OCI-LY3 (cell line): Measurements from ENCODE around the gene STAT6.

Experiments
- H2AFZ ChIP-seq: fragments of 200-600, 300-600 bp; shearing (Covaris generic); 2 replicates; pipeline ENCODE4 v1.6.0; 2014; ENCODE audit warnings: antibody characterized with exemption, low read depth, low read length
- H3K27ac ChIP-seq: fragments of 200-600, 300-600 bp; sonication (generic); 2 replicates; pipeline ENCODE4 v1.5.1; 2014; ENCODE audit warnings: mild to moderate bottlenecking, low read length, moderate library complexity, mixed read lengths
- H3K27me3 ChIP-seq: fragments of 200-600, 300-600 bp; sonication (generic); 2 replicates; pipeline ENCODE4 v1.6.1; 2014; ENCODE audit warnings: low read depth, low read length, mixed read lengths
- H3K36me3 ChIP-seq: fragments of 200-600, 300-600 bp; sonication (generic); replicated peaks from 2 replicates; pipeline ENCODE3; 2014; ENCODE audit warnings: low read depth, low read length, mixed read lengths
- H3K4me1 ChIP-seq: fragments of 300-600, 200-600 bp; sonication (generic); 2 replicates; pipeline ENCODE4 v1.6.1; 2014; ENCODE audit warnings: low read length, mixed read lengths
- H3K4me2 ChIP-seq: fragments of 200-600, 300-600 bp; sonication (generic); 2 replicates; pipeline ENCODE4 v1.6.1; 2014; ENCODE audit warnings: low read length, mixed read lengths
- H3K4me3 ChIP-seq: fragments of 300-600, 200-600 bp; sonication (generic); 2 replicates; pipeline ENCODE4 v1.5.1; 2014; ENCODE audit warnings: antibody characterized with exemption, mild to moderate bottlenecking, low read length, moderate library complexity
- H3K79me2 ChIP-seq: fragments of 300-600, 200-600 bp; shearing (Covaris generic); 2 replicates; pipeline ENCODE4 v1.6.1; 2014; ENCODE audit warnings: mild to moderate bottlenecking, low read length, mixed read lengths
- H3K9ac ChIP-seq: fragments of 300-600, 200-600 bp; shearing (Covaris generic); 2 replicates; pipeline ENCODE4 v1.6.0; 2014; ENCODE audit warnings: mild to moderate bottlenecking, low read length, moderate library complexity
- H3K9me3 ChIP-seq: fragments of 200-600, 300-600 bp; shearing (Covaris generic); 2 replicates; pipeline ENCODE4 v1.6.1; 2014; ENCODE audit warnings: low read length, mixed read lengths; ENCODE audit not compliant: insufficient read depth
- H4K20me1 ChIP-seq: fragments of 200-600, 300-600 bp; sonication (generic); 2 replicates; pipeline ENCODE4 v1.6.1; 2016; ENCODE audit warnings: low read length, mixed read lengths; ENCODE audit not compliant: insufficient read depth
- CTCF ChIP-seq: fragments of 200-600, 300-600 bp; sonication (generic); IDR thresholded peaks from 2 replicates; pipeline ENCODE4 v1.5.1; 2014; ENCODE audit warnings: antibody characterized with exemption, low read length, low read depth
- EZH2phosphoT487 ChIP-seq: fragments of 200-600 bp; shearing (Covaris generic); IDR thresholded peaks from 2 replicates; pipeline ENCODE4 v1.6.1; 2018; ENCODE audit warnings: antibody characterized with exemption, mixed run types, low read depth

The STAT6 gene

DNA sequence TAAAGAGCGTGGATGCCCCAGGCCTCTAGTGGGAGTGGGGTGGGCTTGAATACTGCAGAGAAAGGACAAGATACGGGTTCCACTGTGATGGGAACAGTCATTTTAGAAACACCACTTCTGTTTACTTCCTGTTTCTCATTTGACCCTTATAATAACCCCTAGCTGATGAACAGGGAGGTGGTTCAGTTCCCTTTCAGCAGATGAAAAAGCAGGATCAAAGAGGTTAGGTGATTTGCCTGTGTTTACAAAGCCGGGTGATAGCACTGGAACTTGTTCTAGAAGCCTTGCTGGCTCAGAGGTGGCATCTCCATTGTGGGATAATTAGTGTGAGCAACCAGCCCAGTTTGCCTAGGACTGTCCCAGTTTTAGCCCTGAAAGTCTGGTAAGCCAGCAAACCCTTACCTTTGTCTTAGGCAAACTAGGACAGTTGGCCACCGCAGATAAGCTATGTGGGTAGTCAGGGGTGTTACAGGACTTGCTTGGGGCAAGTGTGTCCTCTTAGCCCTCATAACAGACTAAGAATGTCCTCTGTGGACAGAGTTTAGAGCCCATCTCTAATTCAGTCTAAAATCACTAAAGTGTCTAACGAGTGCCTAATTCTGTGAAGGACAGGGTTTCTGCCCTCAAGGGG lies 43.8 kb upstream of the STAT6 start:
- peak overlapping the region; percentile 33 for H3K4me2 ChIP-seq
- H3K27ac ChIP-seq = no peak overlapping the region
- H3K27me3 ChIP-seq = no peaks in the 10 kb centered on the region
- H3K4me3 ChIP-seq = no peak overlapping the region
- H3K4me1 ChIP-seq = peaks cover 20% of the 10 kb centered on the region
- H4K20me1 ChIP-seq = no peaks in the 10 kb centered on the region
- H3K79me2 ChIP-seq = no peaks in the 10 kb centered on the region
- no peak overlapping the region for H3K9ac ChIP-seq
- H2AFZ ChIP-seq = no peak overlapping the region
- H3K36me3 ChIP-seq = no peaks in the 10 kb centered on the region
- H3K9me3 ChIP-seq = no peaks in the 10 kb centered on the region
- TF ChIP-seq CTCF (no peak), EZH2phosphoT487 (no peak)

DNA sequence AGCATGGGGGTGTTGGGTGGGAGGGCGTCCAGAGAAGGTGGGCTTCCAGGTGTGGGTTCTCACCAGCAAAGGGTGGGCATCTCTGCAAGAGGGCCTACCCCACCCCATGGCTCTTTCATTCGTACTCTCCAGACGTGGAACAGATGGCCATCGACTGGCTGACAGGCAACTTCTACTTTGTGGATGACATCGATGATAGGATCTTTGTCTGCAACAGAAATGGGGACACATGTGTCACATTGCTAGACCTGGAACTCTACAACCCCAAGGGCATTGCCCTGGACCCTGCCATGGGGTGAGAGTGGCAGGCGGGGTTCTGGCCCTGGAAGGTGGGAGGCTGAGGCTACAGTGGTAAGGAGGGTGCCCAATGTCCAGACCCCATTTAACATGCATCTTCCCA lies 42.9 kb upstream of the STAT6 start:
- H4K20me1 ChIP-seq = no peaks in the 10 kb centered on the region
- no peak overlapping the region for H3K27ac ChIP-seq
- H3K79me2 ChIP-seq = no peaks in the 10 kb centered on the region
- TF ChIP-seq CTCF = no peak
- no peak for TF ChIP-seq EZH2phosphoT487
- no peaks in the 10 kb centered on the region for H3K36me3 ChIP-seq
- no peak overlapping the region for H3K4me3 ChIP-seq
- H3K27me3 ChIP-seq = no peaks in the 10 kb centered on the region
- peak overlapping the region; percentile 33 for H3K4me2 ChIP-seq
- H2AFZ ChIP-seq = no peak overlapping the region
- H3K4me1 ChIP-seq = peaks cover 20% of the 10 kb centered on the region
- no peaks in the 10 kb centered on the region for H3K9me3 ChIP-seq
- no peak overlapping the region for H3K9ac ChIP-seq

DNA sequence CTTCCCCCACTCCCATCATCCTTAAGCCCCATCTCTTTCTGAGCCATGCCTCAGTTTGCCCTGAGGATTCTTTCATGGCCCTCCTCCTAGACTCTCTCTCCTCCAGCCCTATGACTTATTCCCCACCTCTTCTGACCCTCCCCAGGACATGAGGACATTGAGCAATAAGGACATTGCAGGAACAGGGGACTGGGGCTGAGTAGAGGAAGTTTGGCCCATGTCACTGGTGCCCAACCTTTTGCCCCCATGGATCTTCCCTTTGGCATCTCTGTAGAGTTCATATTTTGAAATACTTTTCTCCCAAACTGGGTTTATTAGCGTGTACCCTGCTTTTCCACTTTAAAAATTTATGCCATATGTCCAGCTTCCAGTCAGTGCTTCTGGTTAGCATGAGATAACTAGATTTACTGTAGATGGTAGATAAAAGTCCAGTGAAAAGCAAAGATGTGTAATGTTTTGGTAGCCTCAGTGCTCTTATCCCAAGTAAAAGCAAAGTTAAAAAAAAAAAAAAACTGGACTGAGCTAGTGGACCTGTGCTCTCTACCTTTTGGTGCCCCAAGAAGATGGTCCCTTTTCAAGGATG lies 42.3 kb upstream of the STAT6 start:
- Histone ChIP-seq H3K9me3 (no peaks in the 10 kb centered on the region), H3K4me3 (no peak overlapping the region), H3K4me2 (no peak overlapping the region), H3K9ac (no peak overlapping the region), H3K27ac (no peak overlapping the region), H4K20me1 (no peaks in the 10 kb centered on the region), H3K27me3 (no peaks in the 10 kb centered on the region), H2AFZ (no peak overlapping the region), H3K4me1 (peaks cover 20% of the 10 kb centered on the region), H3K79me2 (no peaks in the 10 kb centered on the region), H3K36me3 (no peaks in the 10 kb centered on the region)
- TF ChIP-seq CTCF = no peak
- no peak for TF ChIP-seq EZH2phosphoT487

- Histone ChIP-seq H3K4me2 (no peak overlapping the region), H3K36me3 (no peaks in the 10 kb centered on the region), H3K79me2 (no peaks in the 10 kb centered on the region), H3K27me3 (no peaks in the 10 kb centered on the region), H3K9ac (no peak overlapping the region), H4K20me1 (no peaks in the 10 kb centered on the region), H3K4me3 (no peak overlapping the region), H2AFZ (no peak overlapping the region), H3K9me3 (no peaks in the 10 kb centered on the region), H3K4me1 (peaks cover 15% of the 10 kb centered on the region), H3K27ac (no peak overlapping the region)
- no peak for TF ChIP-seq EZH2phosphoT487
- no peak for TF ChIP-seq CTCF
These were observed 41.5 kb upstream of the STAT6 start for GRCh38 chr12:57152639-57153038.
